Measurements from ENCODE around the gene ACYP2.

Gene ACYP2

GRCh38 chr2:54149638-54150441 is 34.4 kb downstream of the ACYP2 start:
- H3K36me3 ChIP-seq (ENCODE audit: insufficient read depth, low read length), result no peaks in the 10 kb centered on the region

GRCh38 chr2:54158311-54158710 is 42.9 kb downstream of the ACYP2 start:
- no peak overlapping the region for H3K27ac ChIP-seq
- H3K4me3 ChIP-seq, result no peak overlapping the region
- no peak for DNase-seq (ENCODE audit: low read depth, low spot score)
- no peaks in the 10 kb centered on the region for H3K36me3 ChIP-seq (ENCODE audit: insufficient read depth, low read length)
- H3K9me3 ChIP-seq (ENCODE audit: low read depth, low read length), result 0 out of 2 replicates have a peak, but pooled peaks cover under 1% of the 10 kb centered on the region
- H3K9ac ChIP-seq (ENCODE audit: insufficient read length), result no peak overlapping the region
- TF ChIP-seq FOXP2 (optimal IDR thresholded peaks at IDR 0.05; ENCODE audit: control extremely low read depth, extremely low read length, insufficient read depth) (no peak), EZH2 (IDR thresholded peaks at IDR 0.05) (no peak), POLR2AphosphoS5 (IDR thresholded peaks at IDR 0.05; ENCODE audit: borderline replicate concordance, low read depth, low read length) (no peak)

More at GRCh38 chr2:54149638-54150441, 34.4 kb downstream of the ACYP2 start:
- H3K27ac ChIP-seq, result peak overlapping the region; percentile 70; the same call in 1 of the 2 replicates
- peak overlapping the region; percentile 32 for H3K9ac ChIP-seq (ENCODE audit: insufficient read length)
- H3K9me3 ChIP-seq (ENCODE audit: low read depth, low read length), result 0 out of 2 replicates have a peak, but pooled peaks cover 4% of the 10 kb centered on the region
- DNase-seq (ENCODE audit: low read depth, low spot score), result peak; percentile 34
- no peak overlapping the region for H3K4me3 ChIP-seq
- TF ChIP-seq FOXP2 (optimal IDR thresholded peaks at IDR 0.05; ENCODE audit: control extremely low read depth, extremely low read length, insufficient read depth) (no peak), POLR2AphosphoS5 (IDR thresholded peaks at IDR 0.05; ENCODE audit: borderline replicate concordance, low read depth, low read length) (no peak), EZH2 (IDR thresholded peaks at IDR 0.05) (no peak)

- no peak for DNase-seq (ENCODE audit: low read depth, low spot score)
- no peak for TF ChIP-seq POLR2AphosphoS5 (IDR thresholded peaks at IDR 0.05; ENCODE audit: borderline replicate concordance, low read depth, low read length)
- TF ChIP-seq FOXP2 (optimal IDR thresholded peaks at IDR 0.05; ENCODE audit: control extremely low read depth, extremely low read length, insufficient read depth), result no peak
- no peak for TF ChIP-seq EZH2 (IDR thresholded peaks at IDR 0.05)
- H3K4me3 ChIP-seq, result no peak overlapping the region
- no peaks in the 10 kb centered on the region for H3K36me3 ChIP-seq (ENCODE audit: insufficient read depth, low read length)
- H3K9me3 ChIP-seq (ENCODE audit: low read depth, low read length), result no peaks in the 10 kb centered on the region
- H3K9ac ChIP-seq (ENCODE audit: insufficient read length), result no peak overlapping the region
- H3K27ac ChIP-seq, result no peak overlapping the region
Observed at GRCh38 chr2:54161660-54162424, 46.4 kb downstream of the ACYP2 start.

DNA sequence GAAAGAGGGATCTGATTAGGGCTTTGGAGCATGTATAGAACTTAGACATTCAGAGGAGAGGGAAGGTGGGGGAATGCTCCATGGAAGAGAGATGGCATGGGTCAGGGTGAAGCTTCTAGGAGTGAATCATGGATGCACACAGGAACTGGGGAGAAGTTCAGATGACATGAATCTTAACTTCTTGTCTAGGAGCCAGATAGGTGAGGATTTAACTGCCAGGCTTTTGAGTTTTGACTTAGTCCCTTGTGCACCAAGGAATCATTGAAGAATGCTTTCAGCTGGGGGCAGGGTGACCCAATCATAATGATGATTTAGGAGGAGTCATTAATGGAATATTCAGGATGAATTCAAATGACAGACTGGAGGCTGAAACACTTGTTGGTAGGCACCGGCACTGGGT is 48.7 kb downstream of the ACYP2 start:
- Histone ChIP-seq H3K4me3 (no peak overlapping the region), H3K9ac (ENCODE audit: insufficient read length) (no peak overlapping the region), H3K9me3 (ENCODE audit: low read depth, low read length) (no peaks in the 10 kb centered on the region), H3K36me3 (ENCODE audit: insufficient read depth, low read length) (no peaks in the 10 kb centered on the region), H3K27ac (no peak overlapping the region)
- TF ChIP-seq EZH2 (IDR thresholded peaks at IDR 0.05) (no peak), POLR2AphosphoS5 (IDR thresholded peaks at IDR 0.05; ENCODE audit: borderline replicate concordance, low read depth, low read length) (no peak), FOXP2 (optimal IDR thresholded peaks at IDR 0.05; ENCODE audit: control extremely low read depth, extremely low read length, insufficient read depth) (no peak)
- no peak for DNase-seq (ENCODE audit: low read depth, low spot score)

GRCh38 chr2:54166121-54166773 is 50.8 kb downstream of the ACYP2 start:
- H3K27ac ChIP-seq, result no peak overlapping the region
- H3K4me3 ChIP-seq, result no peak overlapping the region
- H3K36me3 ChIP-seq (ENCODE audit: insufficient read depth, low read length), result no peaks in the 10 kb centered on the region
- no peaks in the 10 kb centered on the region for H3K9me3 ChIP-seq (ENCODE audit: low read depth, low read length)
- no peak for DNase-seq (ENCODE audit: low read depth, low spot score)
- TF ChIP-seq POLR2AphosphoS5 (IDR thresholded peaks at IDR 0.05; ENCODE audit: borderline replicate concordance, low read depth, low read length), result no peak
- no peak for TF ChIP-seq EZH2 (IDR thresholded peaks at IDR 0.05)
- TF ChIP-seq FOXP2 (optimal IDR thresholded peaks at IDR 0.05; ENCODE audit: control extremely low read depth, extremely low read length, insufficient read depth), result no peak
- H3K9ac ChIP-seq (ENCODE audit: insufficient read length), result no peak overlapping the region

- H3K36me3 ChIP-seq (ENCODE audit: insufficient read depth, low read length), result no peaks in the 10 kb centered on the region
- no peaks in the 10 kb centered on the region for H3K9me3 ChIP-seq (ENCODE audit: low read depth, low read length)
- DNase-seq (ENCODE audit: low read depth, low spot score), result no peak
- no peak overlapping the region for H3K27ac ChIP-seq
- H3K4me3 ChIP-seq, result no peak overlapping the region
- no peak overlapping the region for H3K9ac ChIP-seq (ENCODE audit: insufficient read length)
- no peak for TF ChIP-seq EZH2 (IDR thresholded peaks at IDR 0.05)
- no peak for TF ChIP-seq POLR2AphosphoS5 (IDR thresholded peaks at IDR 0.05; ENCODE audit: borderline replicate concordance, low read depth, low read length)
Observed at GRCh38 chr2:54176577-54176976, 61.2 kb downstream of the ACYP2 start.

DNA sequence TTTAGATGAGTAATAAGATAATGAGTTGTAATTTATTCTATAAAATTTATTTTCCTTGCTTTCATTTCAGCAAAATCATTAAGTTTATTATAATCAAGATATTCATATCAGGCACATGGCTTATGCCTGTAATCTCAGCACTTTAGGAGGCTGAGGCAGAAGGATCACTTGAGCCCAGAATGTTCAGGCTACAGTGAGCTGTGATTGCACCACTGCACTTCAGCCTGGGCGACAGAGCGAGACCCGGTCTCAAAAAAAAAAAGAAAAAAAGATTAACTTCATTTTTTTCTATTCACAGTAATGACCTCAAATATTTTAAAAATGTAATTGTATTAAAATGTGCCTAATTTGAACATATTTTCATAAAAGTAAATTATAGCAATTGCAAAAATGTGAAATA is 67.9 kb downstream of the ACYP2 start:
- Histone ChIP-seq H3K9ac (ENCODE audit: insufficient read length) (no peak overlapping the region), H3K9me3 (ENCODE audit: low read depth, low read length) (no peaks in the 10 kb centered on the region), H3K27ac (no peak overlapping the region), H3K4me3 (no peak overlapping the region), H3K36me3 (ENCODE audit: insufficient read depth, low read length) (no peaks in the 10 kb centered on the region)
- TF ChIP-seq FOXP2 (optimal IDR thresholded peaks at IDR 0.05; ENCODE audit: control extremely low read depth, extremely low read length, insufficient read depth), result no peak
- no peak for TF ChIP-seq EZH2 (IDR thresholded peaks at IDR 0.05)
- TF ChIP-seq POLR2AphosphoS5 (IDR thresholded peaks at IDR 0.05; ENCODE audit: borderline replicate concordance, low read depth, low read length), result no peak
- DNase-seq (ENCODE audit: low read depth, low spot score), result no peak

GRCh38 chr2:54183972-54184371 is 68.6 kb downstream of the ACYP2 start:
- no peak overlapping the region for H3K4me3 ChIP-seq
- no peak overlapping the region for H3K27ac ChIP-seq
- no peak for DNase-seq (ENCODE audit: low read depth, low spot score)
- no peak overlapping the region for H3K9ac ChIP-seq (ENCODE audit: insufficient read length)
- H3K36me3 ChIP-seq (ENCODE audit: insufficient read depth, low read length), result no peaks in the 10 kb centered on the region
- no peaks in the 10 kb centered on the region for H3K9me3 ChIP-seq (ENCODE audit: low read depth, low read length)
- no peak for TF ChIP-seq POLR2AphosphoS5 (IDR thresholded peaks at IDR 0.05; ENCODE audit: borderline replicate concordance, low read depth, low read length)
- no peak for TF ChIP-seq FOXP2 (optimal IDR thresholded peaks at IDR 0.05; ENCODE audit: control extremely low read depth, extremely low read length, insufficient read depth)
- no peak for TF ChIP-seq EZH2 (IDR thresholded peaks at IDR 0.05)

Data from SK-N-MC (cell line).